Trophoblast cell (in vitro differentiated cells and primary cell): ENCODE results near the gene MGAT4C.

Experiments used
- DNase-seq, 2 donors: peaks; one replicate each; pipeline ENCODE4 v3.0.0-alpha.2; 2016
- H2AFZ ChIP-seq: 2 replicates; pipeline ENCODE4 v1.6.1; 2013; ENCODE audit warnings: low read length, moderate library complexity, mild to moderate bottlenecking; ENCODE audit not compliant: insufficient read depth, poor library complexity
- H2AK5ac ChIP-seq: 2 replicates; pipeline ENCODE4 v1.6.1; 2013; ENCODE audit warnings: mild to moderate bottlenecking, low read length
- H2BK120ac ChIP-seq: 2 replicates; pipeline ENCODE4 v1.6.1; 2013; ENCODE audit warnings: low read length, mild to moderate bottlenecking, moderate library complexity; ENCODE audit not compliant: insufficient read depth, poor library complexity
- H2BK12ac ChIP-seq: 2 replicates; pipeline ENCODE4 v1.6.1; 2013; ENCODE audit warnings: mild to moderate bottlenecking, low read length, moderate library complexity
- H2BK5ac ChIP-seq: 2 replicates; pipeline ENCODE4 v1.6.1; 2013; ENCODE audit warnings: low read length, low read depth, moderate library complexity, mild to moderate bottlenecking; ENCODE audit not compliant: poor library complexity
- H3K14ac ChIP-seq: 2 replicates; pipeline ENCODE4 v1.6.1; 2013; ENCODE audit warnings: mild to moderate bottlenecking, low read length
- H3K18ac ChIP-seq: 2 replicates; pipeline ENCODE4 v1.6.1; 2013; ENCODE audit warnings: mild to moderate bottlenecking, low read length
- H3K23ac ChIP-seq: 2 replicates; pipeline ENCODE4 v1.6.1; 2013; ENCODE audit warnings: low read length
- H3K27ac ChIP-seq: 2 replicates; pipeline ENCODE4 v1.5.1; 2013; ENCODE audit warnings: low read depth, mild to moderate bottlenecking, inconsistent platforms, low read length, moderate library complexity
- H3K27me3 ChIP-seq: 2 replicates; pipeline ENCODE4 v1.6.1; 2013; ENCODE audit warnings: inconsistent platforms, mild to moderate bottlenecking, low read length, moderate library complexity; ENCODE audit not compliant: insufficient read depth
- H3K36me3 ChIP-seq, 2 experiments: 1 replicate in 1 of 2; 2 replicates in 1 of 2; pipeline ENCODE4 v1.6.1; 2013; ENCODE audit warnings: low read length in 2 of 2, mild to moderate bottlenecking in 2 of 2, moderate library complexity in 1 of 2; ENCODE audit not compliant: insufficient read depth in 2 of 2, control insufficient read depth in 1 of 2
- H3K4ac ChIP-seq: 2 replicates; pipeline ENCODE4 v1.6.1; 2013; ENCODE audit warnings: low read depth, mild to moderate bottlenecking, low read length, moderate library complexity
- H3K4me1 ChIP-seq, 2 experiments: 1 replicate in 1 of 2; 2 replicates in 1 of 2; pipeline ENCODE4 v1.6.1; 2013; ENCODE audit warnings: low read length in 2 of 2, mild to moderate bottlenecking in 2 of 2, moderate library complexity in 1 of 2; ENCODE audit not compliant: insufficient read depth in 2 of 2, control insufficient read depth in 1 of 2
- H3K4me2 ChIP-seq: 2 replicates; pipeline ENCODE4 v1.6.1; 2013; ENCODE audit warnings: inconsistent platforms, mild to moderate bottlenecking, low read length, moderate library complexity
- H3K4me3 ChIP-seq: 2 replicates; pipeline ENCODE4 v1.5.1; 2013; ENCODE audit warnings: mild to moderate bottlenecking, low read depth, low read length, inconsistent platforms
- H3K79me1 ChIP-seq: one replicate; pipeline ENCODE4 v1.6.1; 2013; ENCODE audit warnings: low read length
- H3K79me2 ChIP-seq: 2 replicates; pipeline ENCODE4 v1.6.1; 2013; ENCODE audit warnings: low read length, mild to moderate bottlenecking; ENCODE audit not compliant: control insufficient read depth, insufficient read depth, poor library complexity
- H3K9ac ChIP-seq: 2 replicates; pipeline ENCODE4 v1.6.1; 2013; ENCODE audit warnings: mild to moderate bottlenecking, low read length
- H3K9me3 ChIP-seq: 2 replicates; pipeline ENCODE4 v1.6.1; 2013; ENCODE audit warnings: low read depth, mild to moderate bottlenecking, control low read depth, inconsistent platforms, low read length; ENCODE audit not compliant: insufficient read depth
- H4K12ac ChIP-seq: 2 replicates; pipeline ENCODE4 v1.6.1; 2013; ENCODE audit warnings: low read depth, mild to moderate bottlenecking, low read length, moderate library complexity
- H4K8ac ChIP-seq: 2 replicates; pipeline ENCODE4 v1.6.1; 2013; ENCODE audit warnings: low read depth, mild to moderate bottlenecking, low read length, moderate library complexity
- H4K91ac ChIP-seq: one replicate; pipeline ENCODE4 v1.6.1; 2013; ENCODE audit warnings: low read depth, mild to moderate bottlenecking, low read length, moderate library complexity
- WGBS: extraction: QIAGEN DNeasy Blood & Tissue Kit; methylation state at CpG from one replicate; pipeline ENCODE4 v1.1.7; 2013; ENCODE audit warnings: missing lambda C conversion rate; ENCODE audit not compliant: insufficient read length, insufficient coverage; ENCODE audit errors: extremely low coverage; 5-methylcytosine and 5-hydroxymethylcytosine counted together

The MGAT4C gene

GRCh38 chr12:86226481-86226880, 29.7 kb downstream of the MGAT4C start:
- no peak overlapping the region for H4K12ac ChIP-seq
- H2BK12ac ChIP-seq: no peak overlapping the region
- H3K79me2 ChIP-seq: no peaks in the 10 kb centered on the region
- H3K27me3 ChIP-seq: no peaks in the 10 kb centered on the region
- H3K4me1 ChIP-seq: no peaks in the 10 kb centered on the region
- H3K79me1 ChIP-seq: no peaks in the 10 kb centered on the region
- no peak overlapping the region for H3K4me2 ChIP-seq
- no peak overlapping the region for H3K18ac ChIP-seq
- H3K14ac ChIP-seq: no peak overlapping the region
- no peak overlapping the region for H3K23ac ChIP-seq
- H3K9me3 ChIP-seq: peaks cover 3% of the 10 kb centered on the region
- no peak overlapping the region for H2AFZ ChIP-seq
- WGBS: no CpG with 5 or more reads among the region's 3 CpGs
- no peak overlapping the region for H3K4me3 ChIP-seq
- peak in 1 of 2 donors; percentile 2 for DNase-seq
- no peak overlapping the region for H2AK5ac ChIP-seq
- no peak overlapping the region for H4K91ac ChIP-seq
- H2BK5ac ChIP-seq: no peak overlapping the region
- H3K27ac ChIP-seq: no peak overlapping the region
- no peak overlapping the region for H3K9ac ChIP-seq
- no peaks in the 10 kb centered on the region for H3K36me3 ChIP-seq
- H4K8ac ChIP-seq: no peak overlapping the region
- no peak overlapping the region for H3K4ac ChIP-seq
- H2BK120ac ChIP-seq: no peak overlapping the region

- Histone ChIP-seq H3K4ac (no peak overlapping the region), H3K18ac (no peak overlapping the region), H3K36me3 (no peaks in the 10 kb centered on the region), H3K79me1 (no peaks in the 10 kb centered on the region), H3K23ac (no peak overlapping the region), H4K91ac (no peak overlapping the region), H3K4me2 (no peak overlapping the region), H3K27me3 (no peaks in the 10 kb centered on the region), H3K79me2 (no peaks in the 10 kb centered on the region), H4K8ac (no peak overlapping the region), H4K12ac (no peak overlapping the region), H3K4me3 (no peak overlapping the region), H2AFZ (no peak overlapping the region), H3K14ac (no peak overlapping the region), H3K9me3 (no peaks in the 10 kb centered on the region), H2BK120ac (no peak overlapping the region), H3K9ac (no peak overlapping the region), H2BK12ac (no peak overlapping the region), H3K4me1 (no peaks in the 10 kb centered on the region), H2BK5ac (no peak overlapping the region), H2AK5ac (no peak overlapping the region), H3K27ac (no peak overlapping the region)
- no CpG with 5 or more reads among the region's 2 CpGs for WGBS
- no peak for DNase-seq
Observed at GRCh38 chr12:86216591-86216990, 39.6 kb downstream of the MGAT4C start.

GRCh38 chr12:86213012-86213411, 43.2 kb downstream of the MGAT4C start:
- H4K8ac ChIP-seq: no peak overlapping the region
- H2AFZ ChIP-seq: no peak overlapping the region
- H2BK12ac ChIP-seq: no peak overlapping the region
- no peak overlapping the region for H3K18ac ChIP-seq
- no peak overlapping the region for H2BK5ac ChIP-seq
- no peaks in the 10 kb centered on the region for H3K4me1 ChIP-seq
- WGBS: no CpG with 5 or more reads among the region's 2 CpGs
- no peak overlapping the region for H2BK120ac ChIP-seq
- H3K9ac ChIP-seq: no peak overlapping the region
- no peak overlapping the region for H2AK5ac ChIP-seq
- no peaks in the 10 kb centered on the region for H3K36me3 ChIP-seq
- no peak for DNase-seq
- no peak overlapping the region for H4K12ac ChIP-seq
- H3K4me2 ChIP-seq: no peak overlapping the region
- no peak overlapping the region for H3K4ac ChIP-seq
- H3K14ac ChIP-seq: no peak overlapping the region
- no peaks in the 10 kb centered on the region for H3K79me1 ChIP-seq
- no peak overlapping the region for H3K27ac ChIP-seq
- H3K27me3 ChIP-seq: no peaks in the 10 kb centered on the region
- no peaks in the 10 kb centered on the region for H3K79me2 ChIP-seq
- no peak overlapping the region for H4K91ac ChIP-seq
- H3K23ac ChIP-seq: no peak overlapping the region
- H3K9me3 ChIP-seq: no peaks in the 10 kb centered on the region
- H3K4me3 ChIP-seq: no peak overlapping the region

- no peak overlapping the region for H3K4me3 ChIP-seq
- H3K14ac ChIP-seq: no peak overlapping the region
- no peak overlapping the region for H2AFZ ChIP-seq
- H3K27ac ChIP-seq: no peak overlapping the region
- H2BK12ac ChIP-seq: no peak overlapping the region
- H3K79me2 ChIP-seq: no peaks in the 10 kb centered on the region
- no peak overlapping the region for H3K23ac ChIP-seq
- H4K91ac ChIP-seq: no peak overlapping the region
- no peaks in the 10 kb centered on the region for H3K36me3 ChIP-seq
- H2AK5ac ChIP-seq: no peak overlapping the region
- no peak overlapping the region for H4K12ac ChIP-seq
- H3K27me3 ChIP-seq: no peaks in the 10 kb centered on the region
- no peaks in the 10 kb centered on the region for H3K4me1 ChIP-seq
- H2BK120ac ChIP-seq: no peak overlapping the region
- no peak for DNase-seq
- no peaks in the 10 kb centered on the region for H3K9me3 ChIP-seq
- WGBS: no CpG with 5 or more reads among the region's 4 CpGs
- H3K4me2 ChIP-seq: no peak overlapping the region
- H2BK5ac ChIP-seq: no peak overlapping the region
- H4K8ac ChIP-seq: no peak overlapping the region
- H3K18ac ChIP-seq: no peak overlapping the region
- H3K4ac ChIP-seq: no peak overlapping the region
- H3K9ac ChIP-seq: no peak overlapping the region
- no peaks in the 10 kb centered on the region for H3K79me1 ChIP-seq
Observed at GRCh38 chr12:86198696-86199444, 57.3 kb downstream of the MGAT4C start.
